NCI-H524 (cell line): Measurements from ENCODE around the gene FARSB.
"Not testable (repeated sequence)": the region's sequence is repeated elsewhere in the genome, so short reads cannot be mapped to it uniquely, and the experiment has no call there.

Experiments used
- DNase-seq, 2 experiments: peaks; one replicate each; lab custom pipeline; 2025; lab: John Stamatoyannopoulos, UW

FARSB gene

DNA sequence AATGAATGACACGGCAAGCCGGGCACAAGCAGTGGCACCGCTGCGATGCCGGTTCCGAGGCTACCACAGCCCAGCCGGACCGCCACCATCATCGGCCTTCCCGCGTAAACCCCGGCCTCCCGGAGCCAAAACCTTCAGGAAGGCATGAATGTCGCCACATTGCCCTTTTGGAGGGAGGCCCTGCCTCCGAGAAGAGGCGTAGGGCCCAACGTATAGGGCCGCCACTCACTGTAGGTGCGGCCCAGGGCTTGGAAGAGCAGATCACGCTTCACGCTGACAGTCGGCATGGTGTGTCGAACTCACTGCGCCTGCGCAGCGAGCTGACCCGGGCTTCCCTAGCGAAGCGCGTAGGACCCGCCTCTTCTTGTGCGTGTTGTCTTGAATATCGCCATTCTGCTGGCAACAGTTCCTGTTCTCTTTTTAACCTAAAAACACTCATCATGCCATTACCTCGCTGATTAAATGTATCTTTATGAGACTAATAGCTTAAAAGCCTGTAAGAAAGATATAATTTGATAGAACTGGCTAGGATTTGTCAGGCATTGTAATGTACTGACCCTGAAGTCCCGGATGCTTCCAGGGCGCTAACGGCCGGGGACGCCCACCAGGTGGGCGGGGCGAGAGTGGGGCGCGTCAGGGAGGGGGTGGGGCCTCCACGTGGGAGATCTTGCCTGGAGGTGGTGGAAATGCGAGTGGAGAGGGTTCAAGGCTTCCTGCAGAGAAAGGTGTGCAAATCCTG lies at the start of gene FARSB:
Gene FARSB, minus strand, starts transcription at position 306 of the 739 bp plus-strand sequence. Its CDS starts 19 bp downstream, at position 287.
- DNase-seq, result peak; percentile 87 to 94

DNA sequence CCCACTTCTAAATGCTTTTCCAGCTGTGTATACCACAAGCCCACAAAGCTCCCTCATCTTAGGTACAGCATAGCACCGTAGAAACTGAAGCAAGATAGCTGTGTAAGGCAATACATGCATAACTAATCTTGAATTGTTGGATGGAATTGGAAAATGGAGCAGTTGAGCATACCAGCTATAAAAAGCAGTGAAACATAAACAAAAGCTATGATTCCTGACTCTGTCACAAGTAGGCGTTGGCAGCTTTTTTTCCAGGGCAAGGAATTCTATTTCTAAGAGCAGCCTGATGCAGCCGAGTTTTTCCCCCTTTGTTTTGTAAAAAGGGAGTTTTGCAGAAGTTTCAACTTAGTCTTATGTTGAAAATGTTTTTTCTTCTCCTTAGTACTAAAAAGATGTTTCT lies 48.0 kb upstream of the FARSB start:
- no peak for DNase-seq

DNA sequence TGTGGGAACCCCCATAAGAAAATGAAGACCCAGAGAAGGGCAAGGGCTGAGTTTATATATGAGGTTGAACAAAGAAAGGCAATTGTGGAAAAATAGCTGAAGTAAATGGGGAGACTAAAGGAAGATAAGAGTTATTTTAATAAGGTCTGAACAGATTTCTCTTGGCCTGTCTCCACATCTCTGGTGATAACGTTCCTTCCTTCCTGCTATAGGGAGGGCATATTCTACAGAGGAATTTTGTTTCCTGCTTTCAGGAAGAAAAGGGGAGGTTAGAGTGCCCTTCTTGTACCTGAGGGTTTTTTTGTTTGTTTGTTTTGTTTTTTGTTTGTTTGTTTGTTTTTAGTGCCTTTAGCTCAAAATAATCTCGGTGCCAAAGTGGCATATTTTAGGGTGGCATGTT lies 47.2 kb upstream of the FARSB start:
- DNase-seq, result no peak

DNA sequence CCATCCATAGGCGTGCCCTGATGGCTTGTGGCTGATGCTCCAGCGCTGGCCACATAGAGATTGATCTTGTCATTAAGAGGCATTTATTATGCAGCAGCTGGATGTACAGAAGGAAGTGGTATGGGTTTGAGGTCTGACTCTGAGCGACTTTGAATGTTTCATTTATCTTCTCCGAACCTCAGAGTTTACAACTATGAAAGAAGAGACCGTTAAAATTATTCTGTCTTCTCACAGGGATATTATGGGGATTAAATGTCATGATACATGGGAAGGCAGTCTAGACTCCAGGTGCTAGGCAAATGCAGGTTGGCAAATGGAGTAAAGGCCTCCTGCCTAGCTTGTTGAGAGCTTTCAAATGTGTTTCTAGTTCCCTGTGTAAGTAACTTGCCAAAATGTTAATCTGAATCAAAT lies 45.8 kb upstream of the FARSB start:
- no peak for DNase-seq

DNA sequence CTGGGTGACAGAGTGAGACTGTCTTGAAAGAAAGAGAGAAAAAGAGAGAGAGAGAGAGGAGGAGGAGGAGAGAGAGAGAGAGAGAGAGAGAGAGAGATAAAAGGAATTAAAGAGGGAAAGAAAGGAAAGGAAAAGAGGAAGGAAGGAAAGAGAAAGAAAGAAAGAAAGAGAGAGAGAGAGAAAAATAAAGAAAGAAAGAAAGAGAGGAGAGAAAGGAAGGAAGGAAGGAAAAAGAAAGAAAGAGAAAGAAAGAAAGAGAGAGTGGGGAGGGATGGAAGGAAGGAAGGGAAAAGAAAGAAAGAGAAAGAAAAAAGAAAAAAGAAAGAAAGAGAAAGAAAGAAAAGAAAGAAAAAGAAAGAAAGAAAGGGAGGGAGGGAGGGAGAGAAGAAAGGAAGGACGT lies 45.3 kb upstream of the FARSB start:
- DNase-seq, result no peak

DNA sequence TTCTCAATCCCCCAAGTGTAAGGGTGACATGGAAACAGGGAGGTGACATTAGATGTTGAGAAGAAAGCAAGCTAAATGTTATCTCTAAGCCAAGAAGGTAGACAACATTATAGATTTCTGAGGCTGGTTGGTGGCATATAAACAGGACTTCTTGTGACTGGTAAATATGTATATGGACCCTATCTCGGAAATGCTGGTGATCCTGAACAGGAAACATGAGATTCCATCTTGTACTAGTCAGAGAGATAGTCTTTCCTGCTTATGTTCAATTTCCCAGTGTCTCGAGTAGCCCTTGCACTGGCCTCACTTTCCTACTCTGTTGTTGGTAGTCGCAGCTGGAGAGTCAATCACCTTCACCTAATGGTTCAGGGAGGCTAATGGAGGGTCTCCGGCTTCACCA lies 42.4 kb upstream of the FARSB start:
- DNase-seq, result no peak

DNA sequence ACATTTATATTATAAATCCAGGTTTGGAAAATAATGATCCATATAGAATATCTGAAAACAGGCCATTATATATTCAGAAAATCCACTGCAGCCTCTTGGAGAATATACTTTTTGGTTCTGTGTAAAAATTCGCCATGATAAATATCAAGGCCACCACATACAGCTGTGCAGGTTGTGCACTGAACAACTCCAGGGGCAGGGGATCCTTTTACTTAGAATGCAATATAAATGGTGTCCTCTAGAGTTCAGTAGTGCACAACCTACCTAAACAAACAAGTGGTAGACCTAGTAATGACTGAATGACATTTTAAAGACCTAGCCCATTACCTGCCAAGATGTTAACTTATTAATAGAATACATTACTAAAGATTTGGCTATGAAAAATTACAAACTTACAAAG lies 37.9 kb upstream of the FARSB start:
- no peak for DNase-seq

DNA sequence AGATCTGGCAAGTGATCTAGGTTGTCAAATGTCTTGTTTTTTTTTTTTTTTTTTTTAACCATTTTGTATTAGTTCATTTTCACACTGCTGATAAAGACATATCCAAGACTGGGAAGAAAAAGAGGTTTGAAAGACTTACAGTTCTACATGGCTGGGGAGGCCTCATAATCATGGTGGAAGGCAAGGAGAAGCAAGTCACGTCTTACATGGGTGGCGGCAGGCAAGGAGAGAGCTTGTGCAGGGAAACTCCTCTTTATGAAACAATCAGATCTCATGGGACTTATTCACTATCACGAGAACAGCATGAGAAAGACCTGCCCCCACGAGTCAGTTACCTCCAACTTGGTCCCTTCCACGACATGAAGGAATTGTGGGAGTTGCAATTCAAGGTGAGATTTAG lies 37.5 kb upstream of the FARSB start:
- not testable (repeated sequence) for DNase-seq

DNA sequence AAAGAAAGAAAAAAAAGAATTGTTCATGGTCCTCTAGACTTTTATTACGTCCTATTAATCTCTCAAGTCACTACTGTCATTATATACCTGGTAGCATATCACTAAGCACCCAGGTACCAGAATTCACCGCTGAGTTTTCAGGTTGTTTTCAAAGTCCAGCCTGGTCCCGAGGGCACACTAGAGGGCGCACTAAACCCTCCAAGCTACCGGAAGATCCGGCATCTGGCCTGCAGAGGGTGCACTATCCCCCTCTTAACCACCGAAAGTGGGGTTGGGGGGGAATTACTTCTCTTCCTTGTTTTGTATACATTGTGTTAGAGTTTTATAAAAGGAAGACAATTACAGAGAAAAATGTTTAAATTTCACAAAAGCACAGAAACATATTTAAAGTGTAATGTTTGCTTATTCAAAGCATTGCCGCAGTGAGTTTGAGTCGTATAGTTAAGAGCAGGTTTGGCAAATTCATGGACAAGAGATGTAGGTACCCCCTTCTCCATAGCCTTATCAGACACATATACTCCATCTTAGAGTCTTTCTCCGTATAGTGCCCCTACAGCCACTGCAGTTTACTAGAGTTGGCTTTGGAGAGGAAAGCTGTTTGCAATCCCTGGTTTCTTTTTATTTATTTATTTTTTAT lies 34.8 kb upstream of the FARSB start:
- DNase-seq, result peak; percentile 54 to 62

DNA sequence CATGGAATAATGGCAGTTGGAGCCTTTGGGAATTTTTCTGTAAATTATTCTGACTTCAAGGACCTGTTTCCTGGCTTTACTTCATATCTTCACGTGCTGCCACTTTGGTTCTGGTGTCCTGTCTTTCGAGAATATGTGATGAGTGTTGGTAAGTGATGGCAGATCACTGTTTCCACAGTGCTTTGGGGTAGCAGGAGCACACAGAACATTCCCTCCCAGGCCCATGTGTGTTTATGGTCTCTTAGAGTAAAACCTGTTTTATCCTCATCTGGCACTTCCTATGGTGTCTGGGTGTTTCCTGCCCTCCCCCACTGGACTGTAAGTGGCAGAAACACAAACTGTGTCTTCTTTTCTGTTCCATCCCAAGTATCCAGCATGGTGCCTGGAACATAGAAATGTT lies 33.4 kb upstream of the FARSB start:
- DNase-seq, result no peak

DNA sequence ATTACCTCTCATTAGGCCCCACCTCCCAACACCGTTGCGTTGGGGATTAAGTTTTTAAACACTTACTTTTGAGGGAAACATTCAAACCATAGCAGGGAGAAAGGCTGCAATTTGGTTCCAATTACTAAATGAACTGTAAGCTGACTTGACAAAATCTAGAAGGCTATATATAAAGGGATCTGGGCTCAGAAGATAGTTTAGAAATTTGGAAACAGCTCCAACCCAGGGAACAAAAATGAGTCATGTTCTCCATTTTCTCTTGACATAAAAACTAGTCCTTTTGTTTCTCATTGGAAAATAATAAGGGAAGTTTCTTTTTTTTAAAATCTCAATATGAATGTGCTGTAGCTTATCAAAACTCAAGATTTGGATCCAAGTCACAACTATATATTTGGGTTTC lies 33.0 kb upstream of the FARSB start:
- DNase-seq, result peak in 1 of 2 experiments; percentile 22

DNA sequence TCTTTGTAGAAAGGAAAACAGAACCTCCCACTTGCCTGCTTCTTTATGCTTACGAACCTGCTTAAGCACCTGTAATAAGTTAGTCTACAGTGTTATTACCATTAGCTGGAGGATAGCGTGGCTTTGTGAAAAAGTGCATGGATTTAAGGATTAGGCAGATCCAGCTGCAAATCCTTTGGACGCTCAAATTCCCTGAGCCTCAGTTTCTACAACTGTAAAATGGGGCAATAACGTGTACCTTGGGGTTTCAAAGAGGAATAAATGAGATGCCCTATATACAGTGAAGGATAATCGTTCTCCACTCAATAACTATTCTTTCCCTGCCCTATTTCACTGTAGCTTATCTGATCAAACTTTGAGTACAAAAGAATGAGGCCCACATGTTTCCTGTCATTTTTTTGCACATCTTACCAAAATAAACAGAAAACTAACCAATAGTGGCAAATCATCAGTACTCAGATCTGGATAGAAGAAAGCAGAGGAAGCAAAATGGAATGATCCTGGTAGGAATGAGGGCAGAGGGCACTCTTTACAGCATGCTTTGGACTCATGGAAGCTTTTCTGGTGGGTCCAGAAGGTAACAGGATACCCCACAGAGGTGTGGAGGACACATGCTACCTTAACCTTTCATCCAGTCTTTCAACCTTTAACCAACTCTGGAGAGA lies 30.3 kb upstream of the FARSB start:
- no peak for DNase-seq

DNA sequence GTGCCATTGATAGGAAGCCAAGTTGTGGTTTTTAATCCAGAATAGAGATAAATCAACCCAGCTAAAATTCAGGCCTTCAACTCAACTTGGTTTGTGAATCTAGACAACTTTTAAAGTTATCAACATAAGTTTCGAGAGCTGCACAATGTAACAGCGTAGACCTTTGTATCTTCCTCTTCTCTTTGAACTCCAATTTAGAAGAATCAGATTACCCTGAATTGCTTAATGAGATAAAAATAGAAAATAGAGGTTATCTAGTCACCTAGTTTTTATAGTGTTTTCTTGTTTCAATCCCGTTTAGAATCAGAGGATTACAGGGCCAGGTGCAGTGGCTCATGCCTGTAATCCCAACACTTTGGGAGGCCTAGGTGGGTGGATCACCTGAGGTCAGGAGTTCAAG lies 27.9 kb upstream of the FARSB start:
- DNase-seq, result no peak

DNA sequence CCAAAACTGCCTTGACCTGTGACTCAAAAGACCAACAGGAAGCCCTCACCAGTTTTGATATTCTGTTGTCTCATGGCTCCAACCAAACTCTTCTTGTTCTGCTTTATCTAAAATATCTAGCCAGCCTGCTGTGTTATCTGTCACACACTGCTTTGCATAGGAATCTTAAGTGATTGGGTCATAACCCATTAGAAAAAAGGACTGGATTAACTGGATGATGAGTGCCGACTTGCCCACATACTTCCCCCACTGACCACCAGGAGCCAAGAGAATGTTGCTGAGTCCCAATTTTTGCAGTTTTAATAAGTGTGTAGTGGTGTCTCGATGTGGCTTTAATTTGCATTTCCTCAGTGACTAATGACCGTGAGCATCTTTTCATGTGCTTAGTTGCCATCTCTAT lies 22.1 kb upstream of the FARSB start:
- DNase-seq, result no peak

DNA sequence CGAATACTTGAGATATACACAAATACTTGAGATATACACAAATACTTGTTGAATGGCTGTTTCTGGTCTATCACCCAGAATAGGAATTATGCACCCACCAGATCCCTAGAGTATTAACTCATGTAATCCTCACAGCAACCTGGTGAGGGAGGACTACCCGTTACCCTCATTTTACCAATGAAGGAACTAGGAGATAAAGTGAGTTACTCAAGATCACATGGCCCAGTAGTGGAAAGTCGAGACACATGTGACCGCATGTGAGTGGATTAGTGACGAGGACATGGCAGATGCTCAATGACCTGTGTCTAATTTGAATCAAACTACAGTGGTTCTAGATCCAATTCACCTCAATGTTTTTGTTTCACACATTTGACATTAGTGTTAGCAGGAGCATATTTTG lies 18.0 kb upstream of the FARSB start:
- peak; percentile 17 to 54 for DNase-seq

DNA sequence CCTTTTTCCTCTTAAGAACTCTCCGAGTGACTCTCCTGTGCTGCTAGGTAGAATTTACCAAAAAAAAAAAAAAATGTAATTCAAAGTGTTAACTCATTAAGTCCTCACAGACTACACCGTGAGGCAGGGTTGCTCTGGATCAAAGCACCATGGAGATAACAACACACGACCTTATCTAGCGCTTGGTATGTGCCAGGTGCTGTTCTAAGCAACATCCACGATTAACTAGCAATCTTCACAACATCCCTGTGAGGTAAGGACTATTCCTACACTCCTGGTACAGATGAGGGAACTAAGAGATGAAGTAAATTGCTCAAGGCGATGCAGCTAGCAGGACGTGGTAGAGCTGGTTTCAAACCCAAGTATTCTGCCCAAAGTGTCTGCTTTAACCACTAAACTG lies 17.4 kb upstream of the FARSB start:
- no peak for DNase-seq

DNA sequence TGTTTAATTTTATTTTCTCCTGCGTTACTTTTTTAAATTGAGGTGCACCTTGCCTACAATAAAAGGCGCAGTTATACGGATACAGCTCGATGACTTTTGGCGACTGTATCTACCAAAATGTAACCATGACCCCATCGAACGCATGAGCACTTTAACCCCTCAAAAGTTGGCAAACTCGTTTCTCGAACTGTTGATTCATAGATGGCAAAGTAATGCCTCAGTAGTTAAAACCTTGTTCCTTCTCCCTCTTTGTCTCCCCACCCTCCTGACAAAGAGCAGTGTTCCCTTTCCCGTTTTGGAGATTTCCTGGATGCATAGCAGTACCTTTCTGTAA lies 16.1 kb upstream of the FARSB start:
- no peak for DNase-seq

DNA sequence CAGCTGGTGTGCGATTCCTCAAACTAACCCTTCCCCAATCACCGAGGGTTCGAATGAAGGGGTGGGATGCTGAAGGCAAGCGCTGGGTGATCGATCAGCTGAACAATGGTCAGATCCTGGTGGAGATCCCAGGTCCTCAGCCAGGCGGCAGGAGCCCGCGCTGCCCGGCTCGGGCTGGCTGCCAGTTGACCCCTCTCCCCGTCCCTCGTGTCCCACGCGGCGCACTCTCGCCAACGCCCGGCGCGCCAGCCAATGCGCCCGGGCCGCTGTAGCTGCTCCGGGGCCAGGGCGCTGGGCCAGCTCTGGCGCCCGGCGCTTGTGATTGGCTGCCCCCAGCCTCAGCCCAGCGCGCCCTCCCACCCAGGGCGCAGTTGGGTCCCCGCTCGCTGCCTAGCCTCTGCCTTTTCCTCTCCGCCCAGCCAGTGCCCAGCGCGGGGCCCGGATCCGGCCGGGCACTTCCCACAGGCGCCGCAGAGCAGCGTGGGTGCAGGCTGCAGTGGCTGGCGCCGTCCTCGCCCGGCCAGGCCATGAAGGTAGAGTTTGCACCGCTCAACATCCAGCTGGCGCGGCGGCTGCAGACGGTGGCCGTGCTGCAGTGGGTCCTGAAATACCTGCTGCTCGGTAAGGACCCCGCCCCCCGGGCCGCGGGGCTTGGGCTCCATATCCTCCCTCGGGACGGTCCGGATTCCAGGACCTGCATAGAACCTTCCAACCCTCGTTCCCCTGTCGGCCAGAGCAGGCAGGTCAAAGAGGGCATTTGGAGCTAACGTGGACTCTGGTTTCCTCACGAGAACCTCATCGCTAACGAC lies 15.6 kb upstream of the FARSB start, which contains the start of gene MOGAT1:
Gene MOGAT1, plus strand, starts transcription at position 400 of the 809 bp plus-strand sequence. Its CDS starts 128 bp downstream, at position 528.
- peak; percentile 40 to 59 for DNase-seq

DNA sequence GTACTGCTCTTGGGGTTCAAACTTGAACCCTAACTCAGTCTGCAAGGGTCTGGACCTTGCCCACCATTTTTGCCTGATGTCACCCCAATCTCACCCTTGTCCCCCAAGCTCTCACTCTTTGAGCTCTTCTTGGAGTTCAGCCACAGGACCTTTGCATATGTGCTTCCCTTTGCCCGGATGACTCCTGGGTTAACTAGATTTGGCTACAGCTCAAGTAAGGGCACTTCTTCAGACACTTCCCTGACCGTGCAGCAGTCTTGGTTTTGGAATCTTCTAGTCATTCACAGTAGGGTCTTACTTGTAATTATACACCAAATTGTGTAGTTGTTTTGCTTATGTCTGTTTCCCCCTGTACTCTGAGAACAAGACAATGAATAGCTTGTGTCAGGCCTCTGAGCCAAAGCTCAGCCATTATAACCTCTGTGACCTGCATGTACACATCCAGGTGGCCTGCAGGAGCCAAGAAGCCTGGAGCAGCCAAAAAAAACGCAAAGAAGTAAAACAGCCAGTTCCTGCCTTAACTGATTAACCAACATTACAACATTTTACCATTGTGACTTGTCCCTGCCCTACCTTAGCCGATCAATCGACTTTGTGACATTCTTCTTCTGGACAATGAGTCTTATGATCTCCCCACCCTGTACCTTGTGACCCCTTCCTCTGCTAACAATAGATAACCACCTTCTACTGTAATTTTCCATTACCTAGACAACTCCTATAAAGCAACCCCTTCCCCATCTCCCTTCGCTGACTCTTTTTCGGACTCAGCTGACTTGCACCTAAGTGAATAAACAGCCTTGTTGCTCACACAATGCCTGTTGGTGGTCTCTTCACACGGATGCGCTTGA lies 14.5 kb upstream of the FARSB start:
- DNase-seq, result no peak

DNA sequence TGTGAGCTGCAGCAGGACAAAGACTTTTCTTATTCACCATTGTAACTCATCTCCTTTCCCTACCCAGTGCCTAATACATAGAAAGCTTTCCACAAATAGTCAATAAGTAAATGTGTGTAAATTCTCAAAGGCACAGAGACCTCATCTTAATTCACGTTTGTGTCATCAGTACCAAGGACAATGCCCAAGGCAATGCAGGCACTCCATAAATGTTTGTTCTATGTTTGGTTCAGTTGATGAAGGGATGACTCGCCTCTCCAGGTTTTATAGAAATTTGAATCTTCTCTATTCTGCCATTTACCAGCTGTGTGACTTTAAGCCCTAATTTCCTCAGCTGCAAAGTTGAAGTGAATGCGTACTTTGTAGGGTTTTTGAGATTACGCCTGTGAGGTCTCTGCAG lies 13.5 kb upstream of the FARSB start:
- no peak for DNase-seq

DNA sequence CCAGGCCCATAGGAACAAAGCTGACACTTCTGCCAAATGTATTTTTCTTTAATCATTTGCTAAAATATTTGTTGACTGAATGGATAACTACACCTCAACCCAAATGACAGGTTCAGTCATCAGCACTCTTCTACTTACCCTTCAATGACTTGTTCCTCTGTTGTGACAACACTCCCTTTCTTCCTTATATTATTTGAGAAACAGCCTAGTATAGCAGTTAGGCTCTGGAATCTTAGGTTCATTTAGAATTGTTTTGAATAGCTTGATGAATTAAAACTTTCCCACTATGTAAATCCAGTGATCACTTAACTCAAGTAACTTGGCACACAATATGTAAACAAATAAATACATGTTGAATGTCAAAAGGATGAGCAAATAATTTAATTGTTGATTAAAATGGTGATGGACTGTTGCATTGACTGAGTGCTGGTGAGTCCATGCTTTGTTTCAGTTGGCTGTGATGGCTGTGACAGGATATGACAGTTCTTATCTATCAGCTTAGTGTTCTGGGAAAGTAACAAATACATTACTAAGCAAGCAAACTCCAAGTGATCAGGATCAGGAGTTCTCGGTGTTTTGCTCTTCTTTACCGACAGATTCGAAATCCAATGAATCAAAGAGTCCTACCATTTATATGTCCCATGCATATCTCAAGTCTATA lies 12.7 kb upstream of the FARSB start:
- DNase-seq, result no peak
